ENCODE data around the gene OTOA. TPM values are rescaled to one million over a fixed set of nuclear protein-coding genes. Genes with fewer than 3 reads are reported as not detected.

Gene OTOA
- total RNA-seq, 1 donor from 2014 or later = not detected

Other genes with a start within 250 kb of the OTOA start
- 163 and 205 TPM in 2 replicates for gene METTL9, start 64.4 kb upstream of the OTOA start, total RNA-seq
- under 0.01 TPM in 1 of 2 replicates, not detected in the other for gene IGSF6, start 11.4 kb upstream of the OTOA start, total RNA-seq
- 9.6 and 28.3 TPM in 2 replicates for gene NPIPB4, start 193.8 kb downstream of the OTOA start, total RNA-seq